H1 (cell line): Measurements from ENCODE around the gene TFB2M. TPM values are rescaled to one million over a fixed set of nuclear protein-coding genes. Genes with fewer than 3 reads are reported as not detected.

Source experiments
- CTCF ChIA-PET: fragments of 300-600 bp; sonication (Branson Sonifier 250); formaldehyde crosslinking; loops from one replicate; lab custom pipeline; 2021; ENCODE audit not compliant: partially characterized antibody; lab: Charles Lee
- POLR2A ChIA-PET: fragments of 300-600 bp; sonication (Branson Sonifier 250); formaldehyde crosslinking; loops from one replicate; lab custom pipeline; 2021; ENCODE audit warnings: inconsistent platforms; ENCODE audit not compliant: partially characterized antibody; lab: Charles Lee
- DNase-seq, 2 experiments: peaks; one replicate each; pipeline versions ENCODE4 v3.0.0 to v3.0.0-alpha.2; 2010 to 2022; ENCODE audit warnings: low spot score in 2 of 2, low read depth in 1 of 2, mixed read lengths in 1 of 2
- FAIRE-seq: peaks from 2 replicates; lab custom pipeline; 2011; peaks lifted over from hg19 to GRCh38; lab: Jason Lieb, UNC
- H2AFZ ChIP-seq: 2 replicates; pipeline ENCODE4 v1.8.1; 2012; ENCODE audit warnings: low read length, inconsistent platforms
- H2AK5ac ChIP-seq: 2 replicates; pipeline ENCODE4 v1.6.1; 2013; ENCODE audit warnings: low read depth, low read length
- H2BK120ac ChIP-seq: replicated peaks from 2 replicates; pipeline ENCODE3; 2013; ENCODE audit warnings: low read depth, low read length, inconsistent platforms
- H2BK12ac ChIP-seq: 2 replicates; pipeline ENCODE4 v1.6.1; 2013; ENCODE audit warnings: low read depth, low read length
- H2BK15ac ChIP-seq: 2 replicates; pipeline ENCODE4 v1.6.1; 2013; ENCODE audit warnings: low read length
- H2BK20ac ChIP-seq: 2 replicates; pipeline ENCODE4 v1.6.1; 2013; ENCODE audit warnings: low read length
- H2BK5ac ChIP-seq: 2 replicates; pipeline ENCODE4 v1.6.1; 2013; ENCODE audit warnings: low read depth, low read length
- H3K14ac ChIP-seq: 2 replicates; pipeline ENCODE4 v1.6.1; 2013; ENCODE audit warnings: inconsistent platforms; ENCODE audit not compliant: insufficient read length
- H3K18ac ChIP-seq: 2 replicates; pipeline ENCODE4 v1.6.1; 2013; ENCODE audit warnings: low read length; ENCODE audit errors: extremely low read depth
- H3K23ac ChIP-seq: 2 replicates; pipeline ENCODE4 v1.6.1; 2013; ENCODE audit warnings: inconsistent platforms; ENCODE audit not compliant: insufficient read length
- H3K23me2 ChIP-seq: 2 replicates; pipeline ENCODE4 v1.6.1; 2013; ENCODE audit warnings: low read depth, low read length
- H3K27ac ChIP-seq: 2 replicates; pipeline ENCODE4 v1.6.1; 2011; ENCODE audit warnings: low read depth, low read length, inconsistent platforms
- H3K27me3 ChIP-seq, 4 experiments: replicated peaks in 1 of 4; 1 replicate in 1 of 4; 2 replicates in 3 of 4; pipeline versions ENCODE4 v1.6.1 to v1.8.1; 2011 to 2013; ENCODE audit warnings: low read length in 3 of 4, mild to moderate bottlenecking in 3 of 4, inconsistent platforms in 2 of 4, mixed read lengths in 2 of 4, moderate library complexity in 1 of 4; ENCODE audit not compliant: control insufficient read depth in 3 of 4, insufficient read depth in 3 of 4; ENCODE audit errors: extremely low read depth in 1 of 4
- H3K36me3 ChIP-seq, 4 experiments: 2 replicates each; pipeline versions ENCODE4 v1.6.1 to v1.8.1; 2011 to 2013; ENCODE audit warnings: mild to moderate bottlenecking in 4 of 4, low read length in 3 of 4, moderate library complexity in 2 of 4, control low read depth in 1 of 4, inconsistent platforms in 1 of 4; ENCODE audit not compliant: insufficient read depth in 4 of 4, control insufficient read depth in 2 of 4
- H3K4ac ChIP-seq: replicated peaks from 2 replicates; pipeline ENCODE3; 2013; ENCODE audit warnings: low read length, low read depth, mixed read lengths, inconsistent platforms; ENCODE audit not compliant: insufficient read length
- H3K4me1 ChIP-seq, 4 experiments: replicated peaks in 1 of 4; 1 replicate in 1 of 4; 2 replicates in 3 of 4; pipeline versions ENCODE4 v1.6.1 to v1.8.1; 2011 to 2013; ENCODE audit warnings: low read length in 3 of 4, inconsistent platforms in 2 of 4, mixed read lengths in 1 of 4; ENCODE audit not compliant: insufficient read depth in 4 of 4, control insufficient read depth in 3 of 4
- H3K4me2 ChIP-seq, 2 experiments: 2 replicates each; pipeline versions ENCODE4 v1.6.1 to v1.8.1; 2011 to 2013; ENCODE audit warnings: low read depth in 2 of 2, low read length in 2 of 2, control low read depth in 1 of 2, inconsistent platforms in 1 of 2, mild to moderate bottlenecking in 1 of 2; ENCODE audit not compliant: insufficient read depth in 1 of 2
- H3K4me3 ChIP-seq, 4 experiments: fragments of 200-600, 300-600 bp in 1 of 4; sonication (generic), shearing (Covaris generic), sonication (Bioruptor Twin) in 1 of 4; 2 replicates each; pipeline versions ENCODE4 v1.5.1 to v1.8.1; 2011 to 2016; ENCODE audit warnings: low read length in 4 of 4, low read depth in 3 of 4, control low read depth in 2 of 4, inconsistent platforms in 2 of 4, mild to moderate bottlenecking in 2 of 4, mixed read lengths in 1 of 4, moderate library complexity in 1 of 4; ENCODE audit not compliant: insufficient read depth in 2 of 4; ENCODE audit errors: extremely low read depth in 1 of 4
- H3K56ac ChIP-seq: replicated peaks from 2 replicates; pipeline ENCODE3; 2013; ENCODE audit warnings: low read depth, mild to moderate bottlenecking, mixed read lengths, low read length, inconsistent platforms; ENCODE audit not compliant: insufficient read length
- H3K79me1 ChIP-seq: 2 replicates; pipeline ENCODE4 v1.6.1; 2013; ENCODE audit warnings: low read depth, low read length, control low read depth
- H3K79me2 ChIP-seq, 2 experiments: 2 replicates each; pipeline versions ENCODE4 v1.6.1 to v1.8.1; 2012 to 2013; ENCODE audit warnings: low read length in 2 of 2, mild to moderate bottlenecking in 2 of 2, inconsistent platforms in 1 of 2; ENCODE audit not compliant: insufficient read depth in 2 of 2, control insufficient read depth in 1 of 2
- H3K9ac ChIP-seq, 4 experiments: replicated peaks in 1 of 4; 1 replicate in 1 of 4; 2 replicates in 3 of 4; pipeline versions ENCODE4 v1.6.1 to v1.8.1; 2011 to 2013; ENCODE audit warnings: low read depth in 3 of 4, low read length in 3 of 4, control low read depth in 2 of 4, mild to moderate bottlenecking in 2 of 4, moderate library complexity in 2 of 4, inconsistent platforms in 1 of 4; ENCODE audit errors: extremely low read depth in 1 of 4
- H3K9me3 ChIP-seq, 2 experiments: 2 replicates each; pipeline versions ENCODE4 v1.6.1 to v1.8.1; 2012 to 2013; ENCODE audit warnings: mild to moderate bottlenecking in 2 of 2, moderate library complexity in 2 of 2, control low read depth in 1 of 2, inconsistent platforms in 1 of 2, low read depth in 1 of 2, low read length in 1 of 2, mixed read lengths in 1 of 2; ENCODE audit not compliant: insufficient read depth in 2 of 2
- H4K20me1 ChIP-seq, 2 experiments: replicated peaks in 1 of 2; 2 replicates each; pipeline versions ENCODE3 to v1.8.1; 2011 to 2013; ENCODE audit warnings: inconsistent platforms in 2 of 2, low read length in 2 of 2, mild to moderate bottlenecking in 1 of 2; ENCODE audit not compliant: insufficient read depth in 2 of 2, control insufficient read depth in 1 of 2
- H4K5ac ChIP-seq: 2 replicates; pipeline ENCODE4 v1.6.1; 2013; ENCODE audit warnings: low read length, low read depth, mixed read lengths, inconsistent platforms; ENCODE audit not compliant: insufficient read length
- H4K8ac ChIP-seq: 2 replicates; pipeline ENCODE4 v1.8.0; 2013; ENCODE audit warnings: mild to moderate bottlenecking, moderate library complexity, low read length, inconsistent platforms; ENCODE audit not compliant: insufficient read depth; ENCODE audit errors: extremely low read depth
- H4K91ac ChIP-seq: replicated peaks from 2 replicates; pipeline ENCODE3; 2013; ENCODE audit warnings: low read length, mixed read lengths, inconsistent platforms; ENCODE audit not compliant: insufficient read length
- BCL11A ChIP-seq, 2 experiments: IDR thresholded peaks; one replicate each; pipeline ENCODE4 v1.6.1; 2011; ENCODE audit warnings: low read depth in 2 of 2, low read length in 2 of 2, mild to moderate bottlenecking in 2 of 2
- RNF2 ChIP-seq: fragments of 200-900, 300-1000 bp; sonication (generic); IDR thresholded peaks from 2 replicates; pipeline ENCODE4 v1.7.1; 2016; ENCODE audit warnings: borderline replicate concordance, low read depth, mild to moderate bottlenecking, antibody characterized with exemption, low read length; ENCODE audit not compliant: poor library complexity, severe bottlenecking; ENCODE audit errors: missing control alignments
- TAF7 ChIP-seq: optimal IDR thresholded peaks from 2 replicates; pipeline ENCODE3; 2011; ENCODE audit warnings: low read depth, mild to moderate bottlenecking, inconsistent platforms, low read length, moderate library complexity, borderline replicate concordance
- WGBS, 2 experiments: shearing (Covaris generic) in 1 of 2; methylation state at CpG; one replicate each; pipeline versions ENCODE4 v1.1.6 to v1.1.7; 2013 to 2015; ENCODE audit warnings: low lambda C conversion rate in 2 of 2, mixed read lengths in 2 of 2, inconsistent platforms in 1 of 2, low coverage in 1 of 2, missing lambda C conversion rate in 1 of 2; ENCODE audit not compliant: insufficient replicate concordance in 2 of 2, insufficient coverage in 1 of 2, insufficient read length in 1 of 2; ENCODE audit errors: extremely low coverage in 1 of 2, missing lambda C conversion rate in 1 of 2; 5-methylcytosine and 5-hydroxymethylcytosine counted together
- polyA plus RNA-seq, 7 experiments: library from polyadenylated mRNA; depleted of rRNA in 3 of 7; stranded (reverse) in 5 of 7; unstranded in 2 of 7; fragments of >200 nt in 5 of 7; fragments of 200-250 nt in 2 of 7; gene quantifications; 1 replicate in 5 of 7; 2 replicates in 1 of 7; 4 replicates in 1 of 7; pipeline versions ENCODE4 v1.2.1 to v1.2.3, GENCODE V29; 2011 to 2013; ENCODE audit warnings: missing spikeins in 2 of 7, mixed read lengths in 2 of 7
- total RNA-seq: library from RNA; stranded (reverse); fragmentation: NEBNext Ultra II Directional; extraction: Animal tissue kit (Norgen Biotek cat#: 25700); gene quantifications from 2 replicates; pipeline ENCODE4 v1.2.1, GENCODE V29; 2021

TFB2M gene
- total and polyA plus RNA-seq, 2 of the 8 experiments (the other 6 are each of a cell fraction or from before 2014, with no cell fraction given): 10.4 to 22.0 TPM

DNA sequence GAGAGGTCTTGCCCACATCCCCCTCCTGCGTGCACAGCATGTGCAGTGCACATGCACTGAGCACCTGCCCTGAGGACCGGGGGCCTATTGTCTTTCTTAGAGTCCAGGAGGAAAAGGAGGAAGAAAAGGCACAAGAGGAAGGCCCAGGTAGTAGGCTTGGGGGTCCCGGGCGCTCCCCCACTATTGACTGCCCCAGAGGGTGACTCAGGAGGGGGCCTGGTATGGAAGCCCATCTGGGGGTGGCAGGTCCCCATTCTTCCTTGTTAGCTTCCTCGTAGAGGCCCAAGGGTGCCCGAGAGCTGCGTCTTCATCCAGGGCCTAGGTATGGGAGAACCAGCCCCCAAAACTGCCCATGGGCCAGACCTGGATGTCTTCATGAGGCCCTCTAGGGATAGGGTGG lies 54.9 kb downstream of the TFB2M start:
- Histone ChIP-seq H4K5ac (no peak overlapping the region), H3K4me3 (no peak overlapping the region), H4K20me1 (no peaks in the 10 kb centered on the region), H3K79me2 (0 out of 4 replicates have a peak, but pooled peaks cover 0 to 2% of the 10 kb centered on the region in 2 experiments), H3K36me3 (no peaks in the 10 kb centered on the region), H3K79me1 (peaks cover under 1% of the 10 kb centered on the region; the same call in 1 of the 2 replicates), H3K23me2 (peaks cover 7% of the 10 kb centered on the region), H2BK20ac (no peak overlapping the region), H3K4me2 (no peak overlapping the region), H3K18ac (no peak overlapping the region), H3K9me3 (no peaks in the 10 kb centered on the region), H2BK5ac (no peak overlapping the region), H4K8ac (no peak overlapping the region), H3K4ac (no peak overlapping the region), H3K14ac (no peak overlapping the region), H2AFZ (no peak overlapping the region), H3K9ac (no peak overlapping the region), H2AK5ac (no peak overlapping the region), H3K56ac (no peak overlapping the region), H3K27ac (no peak overlapping the region), H3K23ac (no peak overlapping the region), H3K27me3 (peaks cover 0 to 3% (median 0%) of the 10 kb centered on the region in 4 experiments; a peak in 1 of 7 replicates), H2BK12ac (no peak overlapping the region), H2BK120ac (no peak overlapping the region), H4K91ac (no peak overlapping the region), H3K4me1 (peaks cover 0 to 4% (median under 1%) of the 10 kb centered on the region in 4 experiments; a peak in 3 of 7 replicates), H2BK15ac (no peak overlapping the region)
- ChIA-PET POLR2A (no interaction called here), CTCF (interaction anchor here (1.3 kb wide), 1 partner anchor 13 kb away, joined by 4 read pairs; no protein-coding TSS in a partner anchor)
- TF ChIP-seq BCL11A (IDR thresholded peaks at IDR 0.05; ENCODE audit: low read depth in 2 of 2, low read length in 2 of 2) (no peak), RNF2 (no peak), TAF7 (no peak)
- WGBS, 2 experiments: 98% methylated on average over 5 of the region's 7 CpGs; no CpG with 5 or more reads in 1 of the 2 experiments
- no peak for DNase-seq
- no peak for FAIRE-seq
